HG03139 (cell line): ENCODE measurements around the gene NT5DC2.

Experiments used
- ATAC-seq: cut with Tn5 transposase; IDR thresholded peaks from one replicate; pipeline ENCODE4 v1.9.1; 2021; ENCODE audit not compliant: unreplicated experiment

NT5DC2 gene

DNA sequence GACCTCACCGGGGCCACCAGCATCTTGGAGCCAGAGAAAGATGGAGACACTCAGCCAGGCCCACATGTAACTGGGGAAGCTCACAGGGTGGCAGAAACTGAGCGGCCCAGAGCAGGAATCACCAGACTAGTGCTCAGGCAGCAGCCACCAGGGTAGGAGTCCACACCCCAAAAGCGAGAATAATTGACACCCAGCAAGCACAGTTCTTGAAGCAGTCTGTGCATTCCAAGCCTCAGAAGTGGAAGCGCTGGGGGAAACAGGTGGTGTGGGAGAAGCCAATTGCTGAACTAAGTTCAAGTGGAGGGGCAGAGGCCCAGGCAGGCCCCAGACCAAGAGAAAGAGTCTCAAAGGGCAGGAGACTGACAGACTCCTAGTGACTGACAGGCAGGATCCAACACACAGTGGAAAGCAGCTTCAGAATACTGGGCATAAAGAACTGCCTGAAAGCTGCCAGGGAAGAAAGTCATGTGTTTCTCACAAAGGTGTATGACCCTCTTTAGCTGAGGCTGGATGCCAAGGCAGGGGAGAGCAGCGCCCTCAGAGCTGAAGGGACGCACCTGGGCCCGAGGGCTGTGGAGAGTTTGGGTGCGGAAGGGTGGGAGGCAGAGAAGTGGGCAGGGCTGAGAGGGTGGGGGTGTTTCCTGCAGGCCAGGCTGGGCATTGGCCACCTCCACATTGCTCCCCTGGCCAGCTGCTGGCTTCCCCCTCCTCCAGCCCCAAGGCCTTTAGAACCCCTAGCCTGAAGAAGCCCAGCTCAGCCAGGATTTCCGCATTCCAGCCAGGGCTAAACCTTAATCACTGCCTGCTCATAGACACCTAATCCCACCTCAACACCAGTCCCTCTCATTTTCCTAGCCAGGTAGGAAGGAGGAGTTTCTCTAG is 7.7 kb downstream of the NT5DC2 start:
- no peak for ATAC-seq

DNA sequence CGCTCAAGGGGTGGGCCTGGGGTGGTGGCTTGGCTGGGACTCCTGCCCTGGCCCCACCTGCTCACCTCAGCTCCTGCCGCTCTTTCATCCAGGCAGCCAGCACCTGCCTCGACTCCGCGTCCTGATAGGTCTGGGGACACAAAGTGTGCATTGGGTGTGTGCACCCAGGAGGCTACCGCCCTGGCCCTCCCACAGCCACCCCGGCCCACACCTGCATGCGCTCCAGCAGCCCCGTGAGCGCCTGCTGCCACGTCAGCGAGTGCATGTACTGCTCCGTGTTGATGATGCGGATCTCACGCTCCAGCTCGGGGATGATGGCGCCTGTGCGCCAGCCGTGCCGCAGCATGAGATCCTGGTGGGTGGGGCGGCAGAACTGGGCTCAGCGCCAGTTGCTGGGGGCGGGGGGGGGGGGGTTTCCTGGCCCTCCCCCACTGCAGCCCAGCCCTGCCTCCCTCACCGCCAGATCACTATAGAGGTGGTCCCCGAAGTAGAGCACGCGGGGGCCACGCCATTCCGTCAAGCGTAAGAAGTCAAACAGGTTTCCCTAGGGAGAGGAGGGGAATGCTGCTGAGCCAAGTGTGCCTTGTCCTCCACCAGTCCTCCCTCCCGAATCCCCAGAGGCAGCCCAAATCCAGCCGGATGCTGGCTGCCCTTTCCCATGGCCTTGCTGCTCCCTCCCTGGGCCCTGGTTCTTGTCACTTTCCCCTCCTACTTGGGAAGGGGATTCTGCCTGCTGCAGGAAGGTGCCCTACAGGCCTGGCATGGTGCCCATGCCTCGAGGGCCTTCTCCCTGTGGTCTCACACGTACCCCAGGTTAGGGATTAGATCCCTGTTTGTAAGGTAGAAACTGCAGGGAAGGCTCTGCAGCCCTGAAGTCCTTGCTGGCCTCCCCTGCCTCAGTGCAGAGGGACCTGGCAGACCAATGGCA is 8.6 kb downstream of the NT5DC2 start:
- ATAC-seq: no peak

- ATAC-seq: no peak
Measured at GRCh38 chr3:52524258-52524751, 9.4 kb downstream of the NT5DC2 start.

DNA sequence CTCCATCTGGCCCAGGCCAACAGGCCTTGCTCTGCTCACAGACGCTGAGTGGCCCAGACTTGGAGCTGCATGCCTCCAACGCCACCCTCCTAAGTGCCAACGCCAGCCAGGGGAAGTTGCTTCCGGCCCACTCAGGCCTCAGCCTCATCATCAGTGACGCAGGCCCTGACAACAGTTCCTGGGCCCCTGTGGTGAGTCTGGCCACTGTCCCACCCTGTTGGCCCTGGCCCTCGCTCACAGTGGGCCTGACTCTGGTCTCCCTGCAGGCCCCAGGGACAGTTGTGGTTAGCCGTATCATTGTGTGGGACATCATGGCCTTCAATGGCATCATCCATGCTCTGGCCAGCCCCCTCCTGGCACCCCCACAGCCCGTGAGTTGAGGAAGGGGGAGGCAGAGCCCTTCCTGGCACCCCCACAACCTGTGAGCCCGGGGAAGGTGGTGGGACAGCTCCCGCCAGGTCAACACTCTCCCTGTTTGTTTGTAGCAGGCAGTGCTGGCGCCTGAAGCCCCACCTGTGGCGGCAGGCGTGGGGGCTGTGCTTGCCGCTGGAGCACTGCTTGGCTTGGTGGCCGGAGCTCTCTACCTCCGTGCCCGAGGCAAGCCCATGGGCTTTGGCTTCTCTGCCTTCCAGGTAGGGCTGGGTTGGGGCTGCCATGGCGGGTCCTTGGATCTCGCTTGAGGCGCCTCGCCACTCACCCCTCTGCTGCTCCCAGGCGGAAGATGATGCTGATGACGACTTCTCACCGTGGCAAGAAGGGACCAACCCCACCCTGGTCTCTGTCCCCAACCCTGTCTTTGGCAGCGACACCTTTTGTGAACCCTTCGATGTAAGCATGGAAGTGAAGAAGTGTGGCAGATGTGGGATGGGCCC is 10.0 kb downstream of the NT5DC2 start:
- ATAC-seq: no peak

GRCh38 chr3:52522651-52523251 is 10.9 kb downstream of the NT5DC2 start:
- ATAC-seq: no peak

- ATAC-seq: no peak
Measured at GRCh38 chr3:52521881-52522650, 11.6 kb downstream of the NT5DC2 start.

- no peak for ATAC-seq
Measured at GRCh38 chr3:52521488-52521824, 12.2 kb downstream of the NT5DC2 start.

DNA sequence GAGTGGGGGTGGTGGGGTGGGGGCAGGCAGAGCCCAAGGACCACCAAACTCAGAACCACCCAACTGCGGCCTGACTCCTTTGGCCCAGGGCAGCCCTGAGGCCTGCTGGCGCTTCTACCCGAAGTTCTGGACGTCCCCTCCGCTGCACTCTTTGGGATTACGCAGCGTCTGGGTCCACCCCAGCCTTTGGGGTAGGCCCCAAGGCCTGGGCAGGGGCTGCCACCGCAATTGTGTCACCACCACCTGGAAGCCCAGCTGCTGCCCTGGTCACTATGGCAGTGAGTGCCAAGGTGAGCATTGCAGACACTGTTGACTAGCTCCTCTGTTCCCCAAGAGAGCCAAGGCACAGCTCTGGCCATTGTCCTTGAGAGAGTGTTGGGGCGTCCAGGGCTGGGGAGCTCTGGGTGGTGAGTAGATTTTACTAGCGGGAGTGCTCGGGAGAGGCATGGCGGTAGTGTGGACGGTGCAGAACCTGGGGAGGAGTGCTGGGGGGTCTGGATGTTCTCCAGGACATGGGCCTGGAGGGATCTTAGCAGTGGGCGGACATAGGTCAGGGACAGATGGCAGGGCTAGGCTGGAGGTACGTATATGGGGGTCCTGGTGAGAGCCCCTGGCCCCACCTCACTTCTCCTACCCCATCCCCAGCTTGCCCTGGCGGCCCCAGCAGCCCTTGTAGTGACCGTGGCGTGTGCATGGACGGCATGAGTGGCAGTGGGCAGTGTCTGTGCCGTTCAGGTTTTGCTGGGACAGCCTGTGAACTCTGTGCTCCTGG is 12.8 kb downstream of the NT5DC2 start:
- ATAC-seq: no peak

DNA sequence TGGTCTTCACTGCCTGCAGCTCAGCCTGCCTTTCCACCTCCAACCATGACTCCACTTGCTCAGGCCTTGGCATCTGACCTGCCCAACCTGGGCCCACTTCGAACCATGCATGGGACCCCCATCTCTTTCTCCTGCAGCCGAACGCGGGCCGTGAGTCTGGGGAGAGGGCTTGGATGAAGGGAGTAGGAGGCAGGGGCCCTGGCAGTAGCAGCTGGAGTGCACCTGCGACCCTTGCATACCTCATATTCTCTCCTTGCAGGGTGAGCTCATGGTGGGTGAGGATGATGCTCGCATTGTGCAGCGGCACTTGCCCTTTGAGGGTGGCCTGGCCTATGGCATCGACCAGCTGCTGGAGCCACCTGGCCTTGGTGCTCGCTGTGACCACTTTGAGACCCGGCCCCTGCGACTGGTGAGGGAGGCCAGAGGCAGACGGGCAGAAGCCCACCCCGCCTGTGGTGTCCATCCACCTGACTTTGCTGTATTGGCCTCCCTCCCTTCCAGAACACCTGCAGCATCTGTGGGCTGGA is 13.5 kb downstream of the NT5DC2 start:
- ATAC-seq: no peak

- no peak for ATAC-seq
Measured at GRCh38 chr3:52519445-52520140, 14.1 kb downstream of the NT5DC2 start.

DNA sequence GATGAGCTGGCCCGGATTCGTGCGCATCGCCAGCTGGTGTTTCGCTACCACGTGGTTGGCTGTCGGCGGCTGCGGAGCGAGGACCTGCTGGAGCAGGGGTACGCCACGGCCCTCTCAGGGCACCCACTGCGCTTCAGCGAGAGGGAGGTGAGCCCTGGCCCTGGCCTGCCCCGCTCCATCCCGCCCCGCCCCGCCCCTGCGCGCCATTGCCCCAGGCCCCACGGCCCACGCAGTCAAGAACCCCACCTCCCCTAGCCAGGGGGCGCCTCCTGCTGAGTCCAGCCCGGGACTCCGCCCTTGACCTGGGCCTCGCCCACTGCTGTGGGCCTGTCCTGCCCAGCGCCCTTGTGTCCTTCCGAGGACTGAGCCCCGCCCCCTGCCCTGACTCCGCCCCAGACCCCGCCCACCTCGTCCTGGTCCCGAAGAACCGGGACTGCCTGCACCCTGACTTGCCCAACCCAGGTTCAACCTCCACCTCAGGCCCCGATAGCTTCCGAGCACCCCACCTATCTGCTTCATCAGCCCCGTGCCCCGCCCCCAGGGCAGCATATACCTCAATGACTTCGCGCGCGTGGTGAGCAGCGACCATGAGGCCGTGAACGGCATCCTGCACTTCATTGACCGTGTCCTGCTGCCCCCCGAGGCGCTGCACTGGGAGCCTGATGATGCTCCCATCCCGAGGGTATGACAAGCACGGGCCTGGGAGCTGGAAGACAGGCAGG is 14.8 kb downstream of the NT5DC2 start:
- ATAC-seq: no peak

DNA sequence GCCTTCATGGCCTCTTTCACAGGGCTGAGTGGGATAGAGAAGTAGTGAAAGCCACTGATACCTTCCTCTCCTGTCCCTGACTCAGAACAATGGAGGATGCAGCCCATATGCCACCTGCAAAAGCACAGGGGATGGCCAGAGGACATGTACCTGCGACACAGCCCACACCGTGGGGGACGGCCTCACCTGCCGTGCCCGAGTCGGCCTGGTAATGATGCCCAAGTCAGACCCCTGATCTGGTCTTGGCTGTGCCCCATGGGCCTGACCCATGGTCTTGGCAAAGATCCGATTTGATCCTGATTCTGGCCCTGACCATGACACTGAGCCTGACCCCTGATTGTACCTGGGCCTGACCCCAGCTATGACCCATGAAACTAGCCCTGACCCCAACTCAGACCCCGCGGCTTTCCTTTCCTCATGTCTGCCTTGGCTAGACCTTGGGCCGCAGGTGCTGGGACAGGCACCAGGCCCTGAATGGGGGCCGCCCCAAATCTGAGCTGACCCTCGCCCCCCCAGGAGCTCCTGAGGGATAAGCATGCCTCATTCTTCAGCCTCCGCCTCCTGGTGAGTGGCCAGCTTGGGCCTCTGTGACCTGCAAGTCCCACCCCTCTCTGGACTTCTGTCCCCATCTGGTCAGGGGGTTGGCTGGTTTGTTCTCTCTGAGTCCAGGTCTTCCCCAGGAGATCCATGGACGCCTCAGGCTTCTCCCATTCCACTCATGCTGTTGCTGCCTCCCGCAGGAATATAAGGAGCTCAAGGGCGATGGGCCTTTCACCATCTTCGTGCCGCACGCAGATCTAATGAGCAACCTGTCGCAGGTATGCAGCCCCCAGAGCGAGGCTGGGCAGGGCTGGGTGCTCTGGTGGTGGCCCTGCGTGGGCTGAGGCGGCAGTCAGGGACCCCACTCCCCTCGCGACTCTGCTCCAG is 15.6 kb downstream of the NT5DC2 start:
- no peak for ATAC-seq

GRCh38 chr3:52516509-52517195 is 17.0 kb downstream of the NT5DC2 start:
- ATAC-seq: no peak

DNA sequence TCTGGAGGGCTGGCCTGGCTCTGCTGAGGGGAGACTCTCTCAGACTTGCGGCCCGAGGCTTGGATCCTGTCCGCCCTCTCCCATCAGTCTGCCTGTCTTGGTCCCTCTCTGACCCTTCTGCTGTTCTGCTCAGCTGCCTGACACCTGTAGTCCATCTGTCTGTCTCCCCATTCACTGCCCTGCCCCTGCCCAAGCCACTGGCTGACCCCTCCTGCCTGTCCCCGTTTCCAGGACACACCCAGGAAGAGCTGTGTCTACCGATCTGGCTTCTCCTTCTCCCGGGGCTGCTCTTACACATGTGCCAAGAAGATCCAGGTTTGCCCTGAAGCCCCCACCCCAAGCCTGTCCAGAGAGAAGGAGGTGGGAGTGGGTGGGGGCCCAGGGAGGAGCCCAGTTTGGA is 18.5 kb downstream of the NT5DC2 start:
- no peak for ATAC-seq

GRCh38 chr3:52514576-52514975 is 19.1 kb downstream of the NT5DC2 start:
- no peak for ATAC-seq

GRCh38 chr3:52513281-52513680 is 20.4 kb downstream of the NT5DC2 start:
- ATAC-seq: no peak
